Esophagus squamous epithelium (tissue), 5 donors: Measurements from ENCODE around the gene KIF2C. TPM values are rescaled to one million over a fixed set of nuclear protein-coding genes. Genes with fewer than 3 reads are reported as not detected.
"Not testable (repeated sequence)": the region's sequence is repeated elsewhere in the genome, so short reads cannot be mapped to it uniquely, and the experiment has no call there.

Experiments
- DNase-seq: peaks from one replicate; lab custom pipeline; 2025; lab: John Stamatoyannopoulos, UW
- H3K27ac ChIP-seq, 4 donors: fragments of 200-600 bp; sonication (generic); one replicate each; pipeline ENCODE4 v1.5.1; 2016 to 2019; ENCODE audit warnings: mild to moderate bottlenecking in 1 of 4
- H3K27me3 ChIP-seq, 4 donors: fragments of 200-600 bp; sonication (generic); 1 replicate in 3 of 4; 2 replicates in 1 of 4; pipeline versions ENCODE4 v1.5.1 to v1.6.0; 2017 to 2021; ENCODE audit warnings: antibody characterized with exemption in 1 of 4
- H3K36me3 ChIP-seq, 3 donors: fragments of 200-600 bp; sonication (generic); one replicate each; pipeline ENCODE4 v1.5.1; 2016 to 2019
- H3K4me1 ChIP-seq, 3 donors: fragments of 200-600 bp; sonication (generic); one replicate each; pipeline ENCODE4 v1.5.1; 2017 to 2019
- H3K4me3 ChIP-seq, 4 donors: fragments of 200-600 bp; sonication (generic); 1 replicate in 3 of 4; 2 replicates in 1 of 4; pipeline ENCODE4 v1.5.1; 2016 to 2019; ENCODE audit warnings: mild to moderate bottlenecking in 2 of 4, moderate library complexity in 1 of 4
- H3K9me3 ChIP-seq, 3 donors: fragments of 200-600 bp; sonication (generic); one replicate each; pipeline ENCODE4 v1.5.1; 2016 to 2019
- CTCF ChIP-seq, 6 experiments: fragments of 450-650 bp in 4 of 6; fragments of 200-600 bp in 2 of 6; sonication (generic) in 2 of 6; IDR thresholded peaks; one replicate each; pipeline ENCODE4 v1.5.1; 2016 to 2019; ENCODE audit warnings: antibody characterized with exemption in 6 of 6, mild to moderate bottlenecking in 4 of 6, moderate library complexity in 4 of 6
- POLR2A ChIP-seq, 4 donors: fragments of 450-650 bp; IDR thresholded peaks; one replicate each; pipeline ENCODE4 v1.6.1; 2017; ENCODE audit warnings: antibody characterized with exemption in 4 of 4, mild to moderate bottlenecking in 4 of 4, moderate library complexity in 3 of 4
- WGBS, 2 donors: methylation state at CpG; one replicate each; pipeline ENCODE4 v1.1.5; 2018; 5-methylcytosine and 5-hydroxymethylcytosine counted together
- intact Hi-C: fragments of 100-400 bp; cut with DNase I; formaldehyde crosslinking; loops from one replicate; pipeline ENCODE4 v1.15.0; 2022
- total RNA-seq, 4 donors: library from RNA; depleted of rRNA; stranded (reverse); fragments of >200 nt; gene quantifications; one replicate each; pipeline ENCODE4 v1.1.0, GENCODE V29; 2016
- donor health status: DM: yes; HTN: yes; CAD: no.

Gene KIF2C
- total RNA-seq, 4 donors from 2014 or later = 4.8 to 17.9 (median 9.4) TPM

GRCh38 chr1:44790968-44791801 lies 51.5 kb downstream of the KIF2C start:
- Histone ChIP-seq H3K36me3 (no peaks in the 10 kb centered on the region), H3K4me1 (peaks cover under 1 to 26% (median 6%) of the 10 kb centered on the region in 3 donors), H3K4me3 (no peak overlapping the region), H3K9me3 (no peaks in the 10 kb centered on the region), H3K27me3 (no peaks in the 10 kb centered on the region), H3K27ac (no peak overlapping the region)
- intact Hi-C loops = no loop called here
- no peak for DNase-seq
- no peak for TF ChIP-seq POLR2A (IDR thresholded peaks at IDR 0.05)
- no peak for TF ChIP-seq CTCF (IDR thresholded peaks at IDR 0.05)
- 71 to 76% methylated on average over 6 to 7 of the region's 7 CpGs for WGBS, 2 donors

- Histone ChIP-seq H3K4me3 (no peak overlapping the region), H3K4me1 (peaks cover 0 to 19% (median 0%) of the 10 kb centered on the region in 3 donors), H3K36me3 (no peaks in the 10 kb centered on the region), H3K27ac (no peak overlapping the region), H3K27me3 (no peaks in the 10 kb centered on the region), H3K9me3 (no peaks in the 10 kb centered on the region)
- intact Hi-C loops = no loop called here
- WGBS, 2 donors = 63 to 75% methylated on average over 5 to 7 of the region's 9 CpGs
- TF ChIP-seq POLR2A (IDR thresholded peaks at IDR 0.05) = no peak
- DNase-seq = no peak
Measured at GRCh38 chr1:44792736-44793502, 53.3 kb downstream of the KIF2C start.

DNA sequence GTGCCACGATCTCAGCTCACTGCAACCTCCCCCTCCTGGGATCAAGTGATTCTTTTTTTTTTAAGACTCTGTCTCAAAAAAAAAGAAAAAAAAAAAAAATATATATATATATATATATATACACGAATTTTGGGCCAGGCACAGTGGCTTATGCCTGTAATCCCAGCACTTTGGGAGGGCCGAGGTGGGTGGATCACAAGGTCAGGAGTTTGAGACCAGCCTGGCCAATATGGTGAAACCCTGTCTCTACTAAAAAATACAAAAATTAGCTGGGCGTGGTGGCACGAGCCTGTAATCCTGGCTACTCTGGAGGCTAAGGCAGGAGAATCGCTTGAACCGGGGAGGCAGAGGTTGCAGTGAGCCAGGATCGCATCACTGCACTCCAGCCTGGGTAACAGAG lies 58.2 kb downstream of the KIF2C start:
- peaks cover 0 to 14% (median 3%) of the 10 kb centered on the region in 3 donors for H3K36me3 ChIP-seq
- H3K27me3 ChIP-seq, DNase-seq, H3K9me3 ChIP-seq, H3K27ac ChIP-seq, H3K4me3 ChIP-seq, intact Hi-C loops: not testable (repeated sequence)
- 63 to 69% methylated on average over 8 of the region's 8 CpGs for WGBS, 2 donors
- H3K4me1 ChIP-seq = peaks cover 18 to 45% (median 19%) of the 10 kb centered on the region in 3 donors

DNA sequence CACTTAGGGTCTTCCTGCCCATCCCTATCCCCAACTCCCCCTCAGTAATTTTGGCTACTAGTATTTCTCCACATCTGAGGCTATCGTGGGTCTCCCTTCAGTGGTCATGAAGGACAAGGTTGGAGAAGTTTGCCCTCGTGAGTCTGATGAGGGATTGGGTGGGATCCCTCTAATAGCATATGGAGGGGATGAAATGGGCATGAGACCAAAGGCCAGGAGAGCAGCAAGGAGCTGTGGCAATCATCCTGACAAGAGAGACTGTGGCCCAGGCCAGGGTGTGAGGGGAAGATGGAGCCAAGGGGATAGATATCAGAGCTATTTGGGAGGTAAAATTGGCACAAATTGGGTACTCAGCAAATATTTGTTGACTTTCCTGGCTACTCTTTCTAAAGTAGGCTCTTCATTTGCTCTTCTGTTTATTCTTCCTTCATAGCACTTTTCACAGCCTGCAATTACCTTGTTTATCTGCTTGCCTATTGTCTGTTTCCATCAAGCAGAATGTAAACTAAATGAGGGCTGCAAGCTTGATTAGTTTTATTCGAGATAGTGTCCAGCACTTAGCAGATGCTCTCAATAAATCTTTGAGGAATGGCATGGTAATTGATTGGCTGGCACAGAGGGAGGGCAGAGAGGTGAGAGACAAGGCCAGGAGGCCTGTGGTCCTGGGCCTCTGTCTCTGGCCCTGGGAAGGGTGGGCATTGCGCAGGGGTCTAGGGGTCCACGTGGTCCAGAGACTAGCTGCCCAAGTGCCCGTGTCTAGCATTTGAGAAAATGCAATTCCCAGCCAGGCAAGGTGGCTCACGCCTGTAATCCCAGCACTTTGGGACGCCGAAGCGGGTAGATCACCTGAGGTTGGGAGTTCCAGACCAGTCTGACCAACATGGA lies 59.1 kb downstream of the KIF2C start:
- H3K4me3 ChIP-seq = no peak overlapping the region
- DNase-seq = no peak
- no peaks in the 10 kb centered on the region for H3K9me3 ChIP-seq
- intact Hi-C loops = no loop called here
- H3K27ac ChIP-seq = peak overlapping the region; percentile 52 to 97 (median 96)
- no peak for TF ChIP-seq CTCF (IDR thresholded peaks at IDR 0.05)
- no peak for TF ChIP-seq POLR2A (IDR thresholded peaks at IDR 0.05)
- WGBS, 2 donors = 79 to 80% methylated on average over 8 to 9 of the region's 10 CpGs
- peaks cover 4 to 22% (median 5%) of the 10 kb centered on the region in 3 donors for H3K36me3 ChIP-seq
- H3K4me1 ChIP-seq = peaks cover 21 to 45% (median 26%) of the 10 kb centered on the region in 3 donors
- H3K27me3 ChIP-seq = no peaks in the 10 kb centered on the region

GRCh38 chr1:44799770-44800584 lies 60.3 kb downstream of the KIF2C start, which contains the start of gene PLK3:
TSS of gene PLK3 (plus strand) at chr1:44800377. CDS start at chr1:44800464, 87 bp downstream.
- H3K4me3 ChIP-seq = peak within 1 kb of the TSS; percentile 64 to 98 (median 90)
- peak; percentile 95 for DNase-seq
- WGBS, 2 donors = 0% methylated on average over 2 to 22 of the region's 79 CpGs
- peaks cover 5 to 35% (median 7%) of the 10 kb centered on the region in 3 donors for H3K36me3 ChIP-seq
- peaks cover 21 to 52% (median 26%) of the 10 kb centered on the region in 3 donors for H3K4me1 ChIP-seq
- intact Hi-C loops = no loop called here
- H3K27ac ChIP-seq = peak within 1 kb of the TSS; percentile 94 to 97 (median 97)
- TF ChIP-seq POLR2A (IDR thresholded peaks at IDR 0.05) = peak in 2 of 4 donors; percentile 96 to 97
- peak; percentile 79 to 98 (median 89) for TF ChIP-seq CTCF (IDR thresholded peaks at IDR 0.05)
- no peaks in the 10 kb centered on the region for H3K27me3 ChIP-seq
- no peaks in the 10 kb centered on the region for H3K9me3 ChIP-seq
